ENCODE measurements around the gene KDELR1. TPM values are rescaled to one million over a fixed set of nuclear protein-coding genes. Genes with fewer than 3 reads are reported as not detected.

The KDELR1 gene
- total and polyA plus RNA-seq, 9 of the 15 experiments (the other 6 are each of a cell fraction or from before 2014, with no cell fraction given), result 6.1 to 165 (median 58.5) TPM

- TF ChIP-seq, protein P1, sequence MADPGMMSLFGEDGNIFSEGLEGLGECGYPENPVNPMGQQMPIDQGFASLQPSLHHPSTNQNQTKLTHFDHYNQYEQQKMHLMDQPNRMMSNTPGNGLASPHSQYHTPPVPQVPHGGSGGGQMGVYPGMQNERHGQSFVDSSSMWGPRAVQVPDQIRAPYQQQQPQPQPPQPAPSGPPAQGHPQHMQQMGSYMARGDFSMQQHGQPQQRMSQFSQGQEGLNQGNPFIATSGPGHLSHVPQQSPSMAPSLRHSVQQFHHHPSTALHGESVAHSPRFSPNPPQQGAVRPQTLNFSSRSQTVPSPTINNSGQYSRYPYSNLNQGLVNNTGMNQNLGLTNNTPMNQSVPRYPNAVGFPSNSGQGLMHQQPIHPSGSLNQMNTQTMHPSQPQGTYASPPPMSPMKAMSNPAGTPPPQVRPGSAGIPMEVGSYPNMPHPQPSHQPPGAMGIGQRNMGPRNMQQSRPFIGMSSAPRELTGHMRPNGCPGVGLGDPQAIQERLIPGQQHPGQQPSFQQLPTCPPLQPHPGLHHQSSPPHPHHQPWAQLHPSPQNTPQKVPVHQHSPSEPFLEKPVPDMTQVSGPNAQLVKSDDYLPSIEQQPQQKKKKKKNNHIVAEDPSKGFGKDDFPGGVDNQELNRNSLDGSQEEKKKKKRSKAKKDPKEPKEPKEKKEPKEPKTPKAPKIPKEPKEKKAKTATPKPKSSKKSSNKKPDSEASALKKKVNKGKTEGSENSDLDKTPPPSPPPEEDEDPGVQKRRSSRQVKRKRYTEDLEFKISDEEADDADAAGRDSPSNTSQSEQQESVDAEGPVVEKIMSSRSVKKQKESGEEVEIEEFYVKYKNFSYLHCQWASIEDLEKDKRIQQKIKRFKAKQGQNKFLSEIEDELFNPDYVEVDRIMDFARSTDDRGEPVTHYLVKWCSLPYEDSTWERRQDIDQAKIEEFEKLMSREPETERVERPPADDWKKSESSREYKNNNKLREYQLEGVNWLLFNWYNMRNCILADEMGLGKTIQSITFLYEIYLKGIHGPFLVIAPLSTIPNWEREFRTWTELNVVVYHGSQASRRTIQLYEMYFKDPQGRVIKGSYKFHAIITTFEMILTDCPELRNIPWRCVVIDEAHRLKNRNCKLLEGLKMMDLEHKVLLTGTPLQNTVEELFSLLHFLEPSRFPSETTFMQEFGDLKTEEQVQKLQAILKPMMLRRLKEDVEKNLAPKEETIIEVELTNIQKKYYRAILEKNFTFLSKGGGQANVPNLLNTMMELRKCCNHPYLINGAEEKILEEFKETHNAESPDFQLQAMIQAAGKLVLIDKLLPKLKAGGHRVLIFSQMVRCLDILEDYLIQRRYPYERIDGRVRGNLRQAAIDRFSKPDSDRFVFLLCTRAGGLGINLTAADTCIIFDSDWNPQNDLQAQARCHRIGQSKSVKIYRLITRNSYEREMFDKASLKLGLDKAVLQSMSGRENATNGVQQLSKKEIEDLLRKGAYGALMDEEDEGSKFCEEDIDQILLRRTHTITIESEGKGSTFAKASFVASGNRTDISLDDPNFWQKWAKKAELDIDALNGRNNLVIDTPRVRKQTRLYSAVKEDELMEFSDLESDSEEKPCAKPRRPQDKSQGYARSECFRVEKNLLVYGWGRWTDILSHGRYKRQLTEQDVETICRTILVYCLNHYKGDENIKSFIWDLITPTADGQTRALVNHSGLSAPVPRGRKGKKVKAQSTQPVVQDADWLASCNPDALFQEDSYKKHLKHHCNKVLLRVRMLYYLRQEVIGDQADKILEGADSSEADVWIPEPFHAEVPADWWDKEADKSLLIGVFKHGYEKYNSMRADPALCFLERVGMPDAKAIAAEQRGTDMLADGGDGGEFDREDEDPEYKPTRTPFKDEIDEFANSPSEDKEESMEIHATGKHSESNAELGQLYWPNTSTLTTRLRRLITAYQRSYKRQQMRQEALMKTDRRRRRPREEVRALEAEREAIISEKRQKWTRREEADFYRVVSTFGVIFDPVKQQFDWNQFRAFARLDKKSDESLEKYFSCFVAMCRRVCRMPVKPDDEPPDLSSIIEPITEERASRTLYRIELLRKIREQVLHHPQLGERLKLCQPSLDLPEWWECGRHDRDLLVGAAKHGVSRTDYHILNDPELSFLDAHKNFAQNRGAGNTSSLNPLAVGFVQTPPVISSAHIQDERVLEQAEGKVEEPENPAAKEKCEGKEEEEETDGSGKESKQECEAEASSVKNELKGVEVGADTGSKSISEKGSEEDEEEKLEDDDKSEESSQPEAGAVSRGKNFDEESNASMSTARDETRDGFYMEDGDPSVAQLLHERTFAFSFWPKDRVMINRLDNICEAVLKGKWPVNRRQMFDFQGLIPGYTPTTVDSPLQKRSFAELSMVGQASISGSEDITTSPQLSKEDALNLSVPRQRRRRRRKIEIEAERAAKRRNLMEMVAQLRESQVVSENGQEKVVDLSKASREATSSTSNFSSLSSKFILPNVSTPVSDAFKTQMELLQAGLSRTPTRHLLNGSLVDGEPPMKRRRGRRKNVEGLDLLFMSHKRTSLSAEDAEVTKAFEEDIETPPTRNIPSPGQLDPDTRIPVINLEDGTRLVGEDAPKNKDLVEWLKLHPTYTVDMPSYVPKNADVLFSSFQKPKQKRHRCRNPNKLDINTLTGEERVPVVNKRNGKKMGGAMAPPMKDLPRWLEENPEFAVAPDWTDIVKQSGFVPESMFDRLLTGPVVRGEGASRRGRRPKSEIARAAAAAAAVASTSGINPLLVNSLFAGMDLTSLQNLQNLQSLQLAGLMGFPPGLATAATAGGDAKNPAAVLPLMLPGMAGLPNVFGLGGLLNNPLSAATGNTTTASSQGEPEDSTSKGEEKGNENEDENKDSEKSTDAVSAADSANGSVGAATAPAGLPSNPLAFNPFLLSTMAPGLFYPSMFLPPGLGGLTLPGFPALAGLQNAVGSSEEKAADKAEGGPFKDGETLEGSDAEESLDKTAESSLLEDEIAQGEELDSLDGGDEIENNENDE (IDR thresholded peaks at IDR 0.05; ENCODE audit: low read depth, low read length), result no peak
- TF ChIP-seq PHF8 (IDR thresholded peaks at IDR 0.05; ENCODE audit: borderline replicate concordance, low read length) (no peak), NFE2L1 (tag; IDR thresholded peaks at IDR 0.05; ENCODE audit: borderline replicate concordance, low read depth) (no peak), SIN3B (IDR thresholded peaks at IDR 0.05; ENCODE audit: low read depth) (no peak), POLR2A (conservative IDR thresholded peaks at IDR 0.05) (peak; percentile 64; the same call in 1 of the 2 replicates), CCNT2 (IDR thresholded peaks at IDR 0.05; ENCODE audit: borderline replicate concordance, extremely low read depth, insufficient read length, low read depth, low read length) (no peak), ESRRA (IDR thresholded peaks at IDR 0.05; ENCODE audit: borderline replicate concordance, low read depth) (no peak), EHMT2 (IDR thresholded peaks at IDR 0.05) (no peak), GABPB2 (CRISPR knock-in tag; conservative IDR thresholded peaks at IDR 0.05) (no peak), ZNF740 (CRISPR knock-in tag; IDR thresholded peaks at IDR 0.05) (no peak), ZNF740 (tag; IDR thresholded peaks at IDR 0.05) (no peak)
- TF ChIP-seq, protein P2, sequence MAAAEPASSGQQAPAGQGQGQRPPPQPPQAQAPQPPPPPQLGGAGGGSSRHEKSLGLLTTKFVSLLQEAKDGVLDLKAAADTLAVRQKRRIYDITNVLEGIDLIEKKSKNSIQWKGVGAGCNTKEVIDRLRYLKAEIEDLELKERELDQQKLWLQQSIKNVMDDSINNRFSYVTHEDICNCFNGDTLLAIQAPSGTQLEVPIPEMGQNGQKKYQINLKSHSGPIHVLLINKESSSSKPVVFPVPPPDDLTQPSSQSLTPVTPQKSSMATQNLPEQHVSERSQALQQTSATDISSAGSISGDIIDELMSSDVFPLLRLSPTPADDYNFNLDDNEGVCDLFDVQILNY (CRISPR knock-in tag; IDR thresholded peaks at IDR 0.05), result no peak
- TF ChIP-seq, protein P3, sequence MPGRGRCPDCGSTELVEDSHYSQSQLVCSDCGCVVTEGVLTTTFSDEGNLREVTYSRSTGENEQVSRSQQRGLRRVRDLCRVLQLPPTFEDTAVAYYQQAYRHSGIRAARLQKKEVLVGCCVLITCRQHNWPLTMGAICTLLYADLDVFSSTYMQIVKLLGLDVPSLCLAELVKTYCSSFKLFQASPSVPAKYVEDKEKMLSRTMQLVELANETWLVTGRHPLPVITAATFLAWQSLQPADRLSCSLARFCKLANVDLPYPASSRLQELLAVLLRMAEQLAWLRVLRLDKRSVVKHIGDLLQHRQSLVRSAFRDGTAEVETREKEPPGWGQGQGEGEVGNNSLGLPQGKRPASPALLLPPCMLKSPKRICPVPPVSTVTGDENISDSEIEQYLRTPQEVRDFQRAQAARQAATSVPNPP (IDR thresholded peaks at IDR 0.05; ENCODE audit: borderline replicate concordance, insufficient read depth, insufficient read length), result no peak
These were observed 28.4 kb downstream of the KDELR1 start (continued) for GRCh38 chr19:48362716-48363499.

Data from K562 (cell line).